ENCODE measurements around the gene HORMAD1. TPM values are rescaled to one million over a fixed set of nuclear protein-coding genes. Genes with fewer than 3 reads are reported as not detected.

The HORMAD1 gene
- total RNA-seq, 1 experiment from 2014 or later, result not detected

DNA sequence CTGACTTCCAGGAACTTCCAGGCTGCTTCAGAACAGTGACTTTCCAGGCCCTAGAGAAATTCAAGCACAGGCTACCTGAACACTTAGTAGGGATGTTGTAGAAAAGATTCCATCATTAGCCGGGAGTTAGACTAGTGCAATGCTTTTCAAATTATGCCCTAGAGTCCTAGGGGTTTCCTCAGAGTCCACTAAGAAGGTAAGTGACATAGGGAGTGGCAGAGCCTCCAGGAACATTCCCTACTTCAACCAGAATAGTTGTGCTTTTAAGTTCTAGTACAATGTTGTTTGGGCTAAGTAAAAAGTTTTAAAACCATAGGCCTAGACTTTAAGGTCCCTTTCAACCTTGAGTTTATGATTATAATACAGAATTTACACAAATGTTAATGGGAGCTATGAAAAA, 14.6 kb downstream of the HORMAD1 start:
- Mint-ChIP-seq H3K27ac (ENCODE audit: unreplicated experiment) (no peak overlapping the region), H3K4me3 (ENCODE audit: unreplicated experiment) (no peak overlapping the region), H3K4me1 (ENCODE audit: low read depth, unreplicated experiment) (no peaks in the 10 kb centered on the region), H3K9me3 (ENCODE audit: unreplicated experiment) (no peaks in the 10 kb centered on the region), H3K36me3 (ENCODE audit: insufficient read depth, unreplicated experiment) (no peaks in the 10 kb centered on the region), H3K27me3 (ENCODE audit: insufficient read depth, unreplicated experiment) (no peaks in the 10 kb centered on the region)
- Histone ChIP-seq H3K4me1 (no peaks in the 10 kb centered on the region), H3K4me3 (ENCODE audit: low read depth, low read length) (no peak overlapping the region), H3K27me3 (replicated peaks; ENCODE audit: control insufficient read depth, insufficient read depth, low read length) (no peaks in the 10 kb centered on the region), H3K36me3 (ENCODE audit: control insufficient read depth, insufficient read depth, low read length) (no peaks in the 10 kb centered on the region), H3K9me3 (no peaks in the 10 kb centered on the region)
- no peak for DNase-seq
- BruUV-seq (replicated peaks), result no TSS peak
- intact Hi-C loops (cut with micrococcal nuclease; ENCODE audit: unreplicated experiment), result no loop called here
- ChIA-PET CTCF (no interaction called here), POLR2A (no interaction called here)
- TF ChIP-seq, protein P1, sequence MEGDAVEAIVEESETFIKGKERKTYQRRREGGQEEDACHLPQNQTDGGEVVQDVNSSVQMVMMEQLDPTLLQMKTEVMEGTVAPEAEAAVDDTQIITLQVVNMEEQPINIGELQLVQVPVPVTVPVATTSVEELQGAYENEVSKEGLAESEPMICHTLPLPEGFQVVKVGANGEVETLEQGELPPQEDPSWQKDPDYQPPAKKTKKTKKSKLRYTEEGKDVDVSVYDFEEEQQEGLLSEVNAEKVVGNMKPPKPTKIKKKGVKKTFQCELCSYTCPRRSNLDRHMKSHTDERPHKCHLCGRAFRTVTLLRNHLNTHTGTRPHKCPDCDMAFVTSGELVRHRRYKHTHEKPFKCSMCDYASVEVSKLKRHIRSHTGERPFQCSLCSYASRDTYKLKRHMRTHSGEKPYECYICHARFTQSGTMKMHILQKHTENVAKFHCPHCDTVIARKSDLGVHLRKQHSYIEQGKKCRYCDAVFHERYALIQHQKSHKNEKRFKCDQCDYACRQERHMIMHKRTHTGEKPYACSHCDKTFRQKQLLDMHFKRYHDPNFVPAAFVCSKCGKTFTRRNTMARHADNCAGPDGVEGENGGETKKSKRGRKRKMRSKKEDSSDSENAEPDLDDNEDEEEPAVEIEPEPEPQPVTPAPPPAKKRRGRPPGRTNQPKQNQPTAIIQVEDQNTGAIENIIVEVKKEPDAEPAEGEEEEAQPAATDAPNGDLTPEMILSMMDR (IDR thresholded peaks at IDR 0.05; ENCODE audit: insufficient read depth in 1 of 2, low read depth in 1 of 2, low read length in 1 of 2, severe bottlenecking in 1 of 2, unreplicated experiment in 1 of 2), result no peak

DNA sequence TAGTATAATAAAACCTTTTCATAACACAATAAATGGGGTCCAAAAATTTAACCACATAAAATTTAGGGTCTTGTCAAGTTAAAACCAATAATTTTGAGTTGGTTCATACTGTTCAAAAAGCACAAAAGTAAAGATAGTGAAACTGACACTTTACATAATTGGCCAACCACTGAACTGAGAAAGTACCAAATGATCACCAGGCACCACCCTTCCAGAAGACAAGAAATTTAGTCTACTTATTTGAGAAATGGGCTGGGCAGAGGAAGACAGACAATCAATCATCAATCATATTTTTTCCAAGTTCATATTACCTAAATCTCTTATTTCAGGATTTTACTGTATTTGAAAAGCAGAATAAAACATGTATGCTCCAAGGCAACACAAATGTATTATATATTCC, 17.3 kb downstream of the HORMAD1 start:
- no TSS peak for BruUV-seq (replicated peaks)
- H3K4me1 ChIP-seq, result no peaks in the 10 kb centered on the region
- POLR2A ChIA-PET, result no interaction called here

DNA sequence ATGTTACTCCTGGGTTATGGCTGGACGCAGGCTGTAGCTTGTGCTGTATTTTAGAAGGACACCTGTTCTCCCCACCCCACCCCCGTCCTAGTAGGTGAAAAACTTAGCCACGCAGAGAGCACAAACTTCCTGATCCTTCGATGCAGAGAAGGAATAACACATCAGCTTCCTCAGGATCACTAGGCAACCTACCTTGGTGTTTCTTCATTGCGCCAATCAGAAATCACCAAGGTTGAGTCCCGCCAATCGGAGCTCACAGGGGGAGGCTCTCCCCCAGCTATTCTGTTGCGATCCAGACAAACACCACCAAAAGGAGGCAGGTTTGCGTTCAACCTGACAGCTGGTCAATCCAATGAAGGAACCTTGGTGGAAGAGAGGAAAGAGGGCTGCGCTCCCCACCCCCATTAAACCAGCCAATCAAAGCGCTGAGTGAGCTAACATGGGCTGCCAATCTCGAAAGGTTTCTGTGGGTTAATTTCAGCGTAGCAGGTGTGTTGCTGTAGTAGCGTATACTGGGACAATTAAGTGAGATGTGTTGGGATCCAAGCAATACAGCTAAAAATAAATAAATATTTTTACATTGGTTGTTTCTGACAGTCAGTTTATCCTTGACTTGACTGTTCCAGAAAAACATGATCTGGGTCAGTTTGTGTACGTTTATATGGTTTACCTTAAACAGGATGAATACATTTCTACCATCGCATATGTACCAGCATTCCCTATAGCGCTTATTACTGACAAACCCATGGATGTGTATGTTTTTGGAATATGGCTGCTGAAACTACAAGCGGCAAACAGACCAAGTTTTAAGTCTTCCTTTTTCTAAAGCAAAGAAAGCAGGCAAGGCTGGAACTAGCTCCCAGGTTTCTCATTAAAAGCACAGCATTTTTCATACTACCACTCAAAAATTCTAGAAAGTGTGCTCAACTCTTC, 23.4 kb downstream of the HORMAD1 start, which contains the start of gene GOLPH3L:
Gene GOLPH3L, minus strand, starts transcription at position 160 of the 933 bp plus-strand sequence. CDS start 2,316 bp downstream, outside the sequence.
- BruUV-seq (replicated peaks), result no TSS peak
- POLR2A ChIA-PET, result interaction anchor here (0.6 to 1.8 kb wide), 17 partner anchors 10 to 769 kb away, joined by 3 to 19 read pairs (median 3); partner anchors contain the start of genes ENSA, FALEC, MCL1 and RPRD2
- TF ChIP-seq, protein P1 (IDR thresholded peaks at IDR 0.05; ENCODE audit: insufficient read depth in 1 of 2, low read depth in 1 of 2, low read length in 1 of 2, severe bottlenecking in 1 of 2, unreplicated experiment in 1 of 2), result no peak
- CTCF ChIA-PET, result interaction anchor here (0.7 to 1.6 kb wide), 10 partner anchors 33 to 299 kb away, joined by 3 to 14 read pairs (median 5); partner anchors contain the start of genes ENSA and MCL1
- Histone ChIP-seq H3K27me3 (replicated peaks; ENCODE audit: control insufficient read depth, insufficient read depth, low read length) (no peaks in the 10 kb centered on the region), H3K9me3 (no peaks in the 10 kb centered on the region), H3K4me1 (no peaks in the 10 kb centered on the region; the same call in 1 of the 2 replicates), H3K36me3 (ENCODE audit: control insufficient read depth, insufficient read depth, low read length) (no peaks in the 10 kb centered on the region), H3K4me3 (ENCODE audit: low read depth, low read length) (peak within 1 kb of the TSS; percentile 65)
- Mint-ChIP-seq H3K9me3 (ENCODE audit: unreplicated experiment) (no peaks in the 10 kb centered on the region), H3K36me3 (ENCODE audit: insufficient read depth, unreplicated experiment) (peaks cover 28% of the 10 kb centered on the region), H3K4me3 (ENCODE audit: unreplicated experiment) (peak within 1 kb of the TSS; percentile 98), H3K27ac (ENCODE audit: unreplicated experiment) (peak within 1 kb of the TSS; percentile 97), H3K27me3 (ENCODE audit: insufficient read depth, unreplicated experiment) (no peaks in the 10 kb centered on the region), H3K4me1 (ENCODE audit: low read depth, unreplicated experiment) (peaks cover 7% of the 10 kb centered on the region)
- intact Hi-C loops (cut with micrococcal nuclease; ENCODE audit: unreplicated experiment), result loop anchor here (5.0 kb wide), 2 partner anchors 115 to 135 kb away; no protein-coding TSS in a partner anchor
- peak; percentile 96 to 98 for DNase-seq

More for the DNA sequence above, 17.3 kb downstream of the HORMAD1 start:
- no peak overlapping the region for H3K4me3 ChIP-seq (ENCODE audit: low read depth, low read length)
- no peaks in the 10 kb centered on the region for H3K36me3 ChIP-seq (ENCODE audit: control insufficient read depth, insufficient read depth, low read length)
- no peaks in the 10 kb centered on the region for H3K9me3 ChIP-seq
- Mint-ChIP-seq H3K36me3 (ENCODE audit: insufficient read depth, unreplicated experiment) (no peaks in the 10 kb centered on the region), H3K4me1 (ENCODE audit: low read depth, unreplicated experiment) (no peaks in the 10 kb centered on the region), H3K27ac (ENCODE audit: unreplicated experiment) (no peak overlapping the region), H3K9me3 (ENCODE audit: unreplicated experiment) (no peaks in the 10 kb centered on the region), H3K4me3 (ENCODE audit: unreplicated experiment) (no peak overlapping the region), H3K27me3 (ENCODE audit: insufficient read depth, unreplicated experiment) (no peaks in the 10 kb centered on the region)
- H3K27me3 ChIP-seq (replicated peaks; ENCODE audit: control insufficient read depth, insufficient read depth, low read length), result no peaks in the 10 kb centered on the region
- CTCF ChIA-PET, result no interaction called here
- intact Hi-C loops (cut with micrococcal nuclease; ENCODE audit: unreplicated experiment), result no loop called here
- DNase-seq, result no peak
- TF ChIP-seq, protein P1 (IDR thresholded peaks at IDR 0.05; ENCODE audit: insufficient read depth in 1 of 2, low read depth in 1 of 2, low read length in 1 of 2, severe bottlenecking in 1 of 2, unreplicated experiment in 1 of 2), result no peak
